Trophoblast cell (in vitro differentiated cells and primary cell): ENCODE measurements around the gene HTR7.

Experiments
- DNase-seq, 2 donors: peaks; one replicate each; pipeline ENCODE4 v3.0.0-alpha.2; 2016
- H2AFZ ChIP-seq: 2 replicates; pipeline ENCODE4 v1.6.1; 2013; ENCODE audit warnings: low read length, moderate library complexity, mild to moderate bottlenecking; ENCODE audit not compliant: insufficient read depth, poor library complexity
- H2AK5ac ChIP-seq: 2 replicates; pipeline ENCODE4 v1.6.1; 2013; ENCODE audit warnings: mild to moderate bottlenecking, low read length
- H2BK120ac ChIP-seq: 2 replicates; pipeline ENCODE4 v1.6.1; 2013; ENCODE audit warnings: low read length, mild to moderate bottlenecking, moderate library complexity; ENCODE audit not compliant: insufficient read depth, poor library complexity
- H2BK12ac ChIP-seq: 2 replicates; pipeline ENCODE4 v1.6.1; 2013; ENCODE audit warnings: mild to moderate bottlenecking, low read length, moderate library complexity
- H2BK5ac ChIP-seq: 2 replicates; pipeline ENCODE4 v1.6.1; 2013; ENCODE audit warnings: low read length, low read depth, moderate library complexity, mild to moderate bottlenecking; ENCODE audit not compliant: poor library complexity
- H3K14ac ChIP-seq: 2 replicates; pipeline ENCODE4 v1.6.1; 2013; ENCODE audit warnings: mild to moderate bottlenecking, low read length
- H3K18ac ChIP-seq: 2 replicates; pipeline ENCODE4 v1.6.1; 2013; ENCODE audit warnings: mild to moderate bottlenecking, low read length
- H3K23ac ChIP-seq: 2 replicates; pipeline ENCODE4 v1.6.1; 2013; ENCODE audit warnings: low read length
- H3K27ac ChIP-seq: 2 replicates; pipeline ENCODE4 v1.5.1; 2013; ENCODE audit warnings: low read depth, mild to moderate bottlenecking, inconsistent platforms, low read length, moderate library complexity
- H3K27me3 ChIP-seq: 2 replicates; pipeline ENCODE4 v1.6.1; 2013; ENCODE audit warnings: inconsistent platforms, mild to moderate bottlenecking, low read length, moderate library complexity; ENCODE audit not compliant: insufficient read depth
- H3K36me3 ChIP-seq, 2 experiments: 1 replicate in 1 of 2; 2 replicates in 1 of 2; pipeline ENCODE4 v1.6.1; 2013; ENCODE audit warnings: low read length in 2 of 2, mild to moderate bottlenecking in 2 of 2, moderate library complexity in 1 of 2; ENCODE audit not compliant: insufficient read depth in 2 of 2, control insufficient read depth in 1 of 2
- H3K4ac ChIP-seq: 2 replicates; pipeline ENCODE4 v1.6.1; 2013; ENCODE audit warnings: low read depth, mild to moderate bottlenecking, low read length, moderate library complexity
- H3K4me1 ChIP-seq, 2 experiments: 1 replicate in 1 of 2; 2 replicates in 1 of 2; pipeline ENCODE4 v1.6.1; 2013; ENCODE audit warnings: low read length in 2 of 2, mild to moderate bottlenecking in 2 of 2, moderate library complexity in 1 of 2; ENCODE audit not compliant: insufficient read depth in 2 of 2, control insufficient read depth in 1 of 2
- H3K4me2 ChIP-seq: 2 replicates; pipeline ENCODE4 v1.6.1; 2013; ENCODE audit warnings: inconsistent platforms, mild to moderate bottlenecking, low read length, moderate library complexity
- H3K4me3 ChIP-seq: 2 replicates; pipeline ENCODE4 v1.5.1; 2013; ENCODE audit warnings: mild to moderate bottlenecking, low read depth, low read length, inconsistent platforms
- H3K79me1 ChIP-seq: one replicate; pipeline ENCODE4 v1.6.1; 2013; ENCODE audit warnings: low read length
- H3K79me2 ChIP-seq: 2 replicates; pipeline ENCODE4 v1.6.1; 2013; ENCODE audit warnings: low read length, mild to moderate bottlenecking; ENCODE audit not compliant: control insufficient read depth, insufficient read depth, poor library complexity
- H3K9ac ChIP-seq: 2 replicates; pipeline ENCODE4 v1.6.1; 2013; ENCODE audit warnings: mild to moderate bottlenecking, low read length
- H3K9me3 ChIP-seq: 2 replicates; pipeline ENCODE4 v1.6.1; 2013; ENCODE audit warnings: low read depth, mild to moderate bottlenecking, control low read depth, inconsistent platforms, low read length; ENCODE audit not compliant: insufficient read depth
- H4K12ac ChIP-seq: 2 replicates; pipeline ENCODE4 v1.6.1; 2013; ENCODE audit warnings: low read depth, mild to moderate bottlenecking, low read length, moderate library complexity
- H4K8ac ChIP-seq: 2 replicates; pipeline ENCODE4 v1.6.1; 2013; ENCODE audit warnings: low read depth, mild to moderate bottlenecking, low read length, moderate library complexity
- H4K91ac ChIP-seq: one replicate; pipeline ENCODE4 v1.6.1; 2013; ENCODE audit warnings: low read depth, mild to moderate bottlenecking, low read length, moderate library complexity
- WGBS: extraction: QIAGEN DNeasy Blood & Tissue Kit; methylation state at CpG from one replicate; pipeline ENCODE4 v1.1.7; 2013; ENCODE audit warnings: missing lambda C conversion rate; ENCODE audit not compliant: insufficient read length, insufficient coverage; ENCODE audit errors: extremely low coverage; 5-methylcytosine and 5-hydroxymethylcytosine counted together

HTR7 gene

DNA sequence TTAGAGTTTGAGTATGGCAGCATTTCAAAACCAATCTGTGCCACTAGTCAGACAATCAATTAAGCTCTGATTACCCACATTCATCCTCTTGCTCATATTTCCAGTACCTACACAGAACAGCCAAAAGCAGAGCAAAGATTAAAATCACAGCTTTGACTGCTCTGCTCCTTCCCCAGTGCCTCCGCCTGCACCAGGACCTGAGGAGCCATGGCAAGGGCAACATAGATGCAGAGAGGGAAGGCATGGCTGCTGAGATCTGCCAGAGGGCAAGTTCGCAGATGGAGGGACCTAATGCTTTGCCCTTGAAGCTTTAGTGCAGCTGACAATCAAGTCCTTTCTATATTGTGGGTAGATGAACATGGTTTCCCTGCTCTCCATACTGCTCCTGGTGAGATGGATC lies 148.1 kb downstream of the HTR7 start:
- H4K12ac ChIP-seq, result no peak overlapping the region
- no peak overlapping the region for H2BK120ac ChIP-seq
- no peaks in the 10 kb centered on the region for H3K9me3 ChIP-seq
- no peak overlapping the region for H3K4me2 ChIP-seq
- H3K14ac ChIP-seq, result no peak overlapping the region
- no peak overlapping the region for H4K91ac ChIP-seq
- no peak for DNase-seq
- no peak overlapping the region for H3K4me3 ChIP-seq
- no peaks in the 10 kb centered on the region for H3K4me1 ChIP-seq
- no peak overlapping the region for H3K18ac ChIP-seq
- no peak overlapping the region for H3K27ac ChIP-seq
- H2AFZ ChIP-seq, result no peak overlapping the region
- H2BK5ac ChIP-seq, result no peak overlapping the region
- WGBS, result no CpG with 5 or more reads among the region's 2 CpGs
- H3K9ac ChIP-seq, result no peak overlapping the region
- no peaks in the 10 kb centered on the region for H3K79me1 ChIP-seq
- H3K4ac ChIP-seq, result no peak overlapping the region
- H3K27me3 ChIP-seq, result no peaks in the 10 kb centered on the region
- no peak overlapping the region for H2AK5ac ChIP-seq
- H4K8ac ChIP-seq, result no peak overlapping the region
- H3K79me2 ChIP-seq, result no peaks in the 10 kb centered on the region
- no peak overlapping the region for H2BK12ac ChIP-seq
- H3K36me3 ChIP-seq, result no peaks in the 10 kb centered on the region
- no peak overlapping the region for H3K23ac ChIP-seq

DNA sequence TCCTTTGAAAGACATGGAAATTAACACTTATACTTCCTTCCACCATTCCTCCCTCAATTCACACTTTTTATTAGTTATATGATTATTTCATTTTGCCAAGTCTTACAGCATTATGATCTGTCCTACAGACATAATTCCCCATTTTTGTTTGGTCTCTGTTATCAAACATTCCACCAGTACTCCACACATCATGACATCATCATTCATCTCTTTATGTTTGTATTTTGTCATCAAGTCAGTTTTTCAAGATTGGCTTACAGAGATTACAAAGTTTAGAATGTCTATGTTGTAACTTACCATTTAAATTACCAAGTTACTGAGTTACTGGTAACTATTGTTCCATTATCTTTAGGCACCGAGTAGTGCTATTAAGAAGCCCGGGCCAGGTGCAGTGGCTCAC lies 150.2 kb downstream of the HTR7 start:
- Histone ChIP-seq H3K4ac (no peak overlapping the region), H3K36me3 (no peaks in the 10 kb centered on the region)

DNA sequence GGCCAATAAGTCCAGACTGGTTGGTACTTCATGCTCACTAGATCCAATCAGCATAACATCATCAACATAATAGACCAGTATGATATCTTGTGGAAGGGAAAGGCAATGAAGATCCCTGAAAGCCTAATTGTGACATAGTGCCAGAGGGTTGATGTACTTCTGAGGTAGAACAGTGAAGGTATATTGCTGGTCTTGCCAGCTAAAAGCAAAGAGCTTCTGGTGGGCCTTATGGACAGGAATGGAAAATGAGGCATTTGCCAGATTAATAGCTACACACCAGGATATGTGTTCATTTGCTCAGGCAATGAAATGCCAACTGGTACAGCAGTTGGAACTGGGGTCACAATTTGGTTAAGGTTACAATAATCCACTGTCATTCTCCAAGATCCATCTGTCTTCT lies 156.4 kb downstream of the HTR7 start:
- H3K23ac ChIP-seq, result no peak overlapping the region
- H4K91ac ChIP-seq, result no peak overlapping the region
- H3K4me2 ChIP-seq, result no peak overlapping the region
- H3K4ac ChIP-seq, result no peak overlapping the region
- H2BK120ac ChIP-seq, result no peak overlapping the region
- DNase-seq, result no peak
- H3K9ac ChIP-seq, result no peak overlapping the region
- H4K8ac ChIP-seq, result no peak overlapping the region
- H4K12ac ChIP-seq, result no peak overlapping the region
- H3K79me1 ChIP-seq, result no peaks in the 10 kb centered on the region
- no peaks in the 10 kb centered on the region for H3K27me3 ChIP-seq
- H2AFZ ChIP-seq, result no peak overlapping the region
- no peaks in the 10 kb centered on the region for H3K4me1 ChIP-seq
- H3K79me2 ChIP-seq, result no peaks in the 10 kb centered on the region
- no peak overlapping the region for H2AK5ac ChIP-seq
- H2BK12ac ChIP-seq, result no peak overlapping the region
- H3K18ac ChIP-seq, result no peak overlapping the region
- H3K9me3 ChIP-seq, result peaks cover 3% of the 10 kb centered on the region
- H3K36me3 ChIP-seq, result no peaks in the 10 kb centered on the region
- no peak overlapping the region for H2BK5ac ChIP-seq
- H3K14ac ChIP-seq, result no peak overlapping the region
- no peak overlapping the region for H3K4me3 ChIP-seq
- no peak overlapping the region for H3K27ac ChIP-seq

More for the DNA sequence above, 150.2 kb downstream of the HTR7 start:
- no peaks in the 10 kb centered on the region for H3K27me3 ChIP-seq
- WGBS, result no CpG with 5 or more reads among the region's 2 CpGs
- H3K27ac ChIP-seq, result no peak overlapping the region
- H3K23ac ChIP-seq, result no peak overlapping the region
- H3K79me2 ChIP-seq, result no peaks in the 10 kb centered on the region
- H2AK5ac ChIP-seq, result no peak overlapping the region
- H3K9me3 ChIP-seq, result no peaks in the 10 kb centered on the region
- DNase-seq, result no peak
- H3K79me1 ChIP-seq, result no peaks in the 10 kb centered on the region
- no peak overlapping the region for H2AFZ ChIP-seq
- H2BK12ac ChIP-seq, result no peak overlapping the region
- no peak overlapping the region for H4K8ac ChIP-seq
- H3K9ac ChIP-seq, result no peak overlapping the region
- no peak overlapping the region for H2BK120ac ChIP-seq
- H2BK5ac ChIP-seq, result no peak overlapping the region
- H3K14ac ChIP-seq, result no peak overlapping the region
- H3K4me1 ChIP-seq, result no peaks in the 10 kb centered on the region
- H4K91ac ChIP-seq, result no peak overlapping the region
- H3K4me2 ChIP-seq, result no peak overlapping the region
- H4K12ac ChIP-seq, result no peak overlapping the region
- H3K18ac ChIP-seq, result no peak overlapping the region
- no peak overlapping the region for H3K4me3 ChIP-seq

DNA sequence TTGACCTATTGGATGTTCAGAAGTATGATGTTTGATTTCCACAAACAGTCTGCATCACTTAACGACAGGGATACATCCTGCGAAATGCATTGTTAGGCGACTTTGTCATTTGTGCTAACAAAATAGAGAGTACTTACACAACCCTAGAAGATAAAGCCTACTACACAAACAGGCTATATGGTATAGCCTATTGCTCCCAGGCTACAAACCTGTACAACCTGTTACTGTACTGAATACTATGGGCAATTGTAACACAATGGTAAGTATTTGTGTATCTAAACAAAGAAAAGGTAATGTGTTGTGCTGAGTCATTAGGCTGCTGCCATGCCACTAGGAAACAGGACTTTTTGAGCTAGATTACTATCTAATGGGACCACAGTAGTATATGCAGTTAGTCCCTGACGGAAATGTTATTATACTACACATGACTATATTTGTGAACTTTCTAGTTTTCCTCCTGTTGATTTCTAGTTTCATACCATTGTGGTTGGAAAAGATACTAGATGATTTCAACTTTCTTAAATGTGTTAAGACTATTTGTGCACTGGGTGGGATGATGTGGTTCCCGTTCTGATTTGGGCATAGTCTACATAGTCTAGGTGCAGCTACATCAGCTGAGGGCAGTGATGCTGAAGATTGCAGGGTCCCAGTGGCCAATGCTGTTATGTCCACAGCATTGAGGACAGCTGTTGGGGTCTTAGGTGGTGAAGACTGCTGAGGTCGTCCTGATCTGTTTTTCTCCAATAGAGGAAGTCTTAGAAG lies 161.7 kb downstream of the HTR7 start:
- no peak for DNase-seq
- H3K79me1 ChIP-seq, result no peaks in the 10 kb centered on the region
- no CpG with 5 or more reads among the region's 6 CpGs for WGBS
- H3K27ac ChIP-seq, result no peak overlapping the region
- no peak overlapping the region for H4K91ac ChIP-seq
- H3K23ac ChIP-seq, result no peak overlapping the region
- H3K14ac ChIP-seq, result no peak overlapping the region
- no peak overlapping the region for H3K4ac ChIP-seq
- peaks cover 3% of the 10 kb centered on the region for H3K9me3 ChIP-seq
- no peak overlapping the region for H2BK120ac ChIP-seq
- H3K18ac ChIP-seq, result no peak overlapping the region
- no peaks in the 10 kb centered on the region for H3K4me1 ChIP-seq
- H2AFZ ChIP-seq, result no peak overlapping the region
- H3K9ac ChIP-seq, result no peak overlapping the region
- H3K27me3 ChIP-seq, result no peaks in the 10 kb centered on the region
- H3K36me3 ChIP-seq, result no peaks in the 10 kb centered on the region
- H4K12ac ChIP-seq, result no peak overlapping the region
- H2AK5ac ChIP-seq, result no peak overlapping the region
- H2BK5ac ChIP-seq, result no peak overlapping the region
- no peak overlapping the region for H3K4me2 ChIP-seq
- H4K8ac ChIP-seq, result no peak overlapping the region
- H2BK12ac ChIP-seq, result no peak overlapping the region
- H3K4me3 ChIP-seq, result no peak overlapping the region
- no peaks in the 10 kb centered on the region for H3K79me2 ChIP-seq
